Activated T-cell treated with anti-CD3 and anti-CD28 coated beads for 4 hours (primary cell): ENCODE data around the gene SORCS2.
"Not testable (repeated sequence)": the region's sequence is repeated elsewhere in the genome, so short reads cannot be mapped to it uniquely, and the experiment has no call there.

Experiments
- DNase-seq: peaks from one replicate; pipeline ENCODE4 v3.0.0-alpha.2; 2020

The SORCS2 gene

GRCh38 chr4:7575426-7575825 is 383.1 kb downstream of the SORCS2 start:
- DNase-seq = no peak

DNA sequence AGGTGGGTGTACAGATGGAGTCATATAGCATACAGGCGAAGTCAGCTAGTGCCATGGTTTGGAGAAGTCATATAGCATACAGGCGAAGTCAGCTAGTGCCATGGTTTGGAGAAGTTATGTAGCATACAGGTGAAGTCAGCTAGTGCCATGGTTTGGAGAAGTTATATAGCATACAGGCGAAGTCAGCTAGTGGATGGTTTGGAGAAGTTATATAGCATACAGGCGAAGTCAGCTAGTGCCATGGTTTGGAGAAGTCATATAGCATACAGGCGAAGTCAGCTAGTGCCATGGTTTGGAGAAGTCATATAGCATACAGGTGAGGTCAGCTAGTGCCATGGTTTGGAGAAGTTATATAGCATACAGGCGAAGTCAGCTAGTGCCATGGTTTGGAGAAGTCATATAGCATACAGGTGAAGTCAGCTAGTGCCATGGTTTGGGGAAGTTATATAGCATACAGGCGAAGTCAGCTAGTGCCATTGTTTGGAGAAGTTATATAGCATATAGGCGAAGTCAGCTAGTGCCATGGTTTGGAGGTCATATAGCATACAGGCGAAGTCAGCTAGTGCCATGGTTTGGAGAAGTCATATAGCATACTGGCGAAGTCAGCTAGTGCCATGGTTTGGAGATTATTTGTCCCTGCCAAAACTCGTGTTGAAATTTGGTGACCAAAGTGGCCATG is 385.2 kb downstream of the SORCS2 start:
- not testable (repeated sequence) for DNase-seq

GRCh38 chr4:7581477-7581876 is 389.1 kb downstream of the SORCS2 start:
- DNase-seq = no peak

GRCh38 chr4:7582313-7583097 is 390.2 kb downstream of the SORCS2 start:
- no peak for DNase-seq

GRCh38 chr4:7584098-7584497 is 391.8 kb downstream of the SORCS2 start:
- DNase-seq = no peak

- no peak for DNase-seq
Measured at GRCh38 chr4:7584606-7585159, 392.3 kb downstream of the SORCS2 start.

DNA sequence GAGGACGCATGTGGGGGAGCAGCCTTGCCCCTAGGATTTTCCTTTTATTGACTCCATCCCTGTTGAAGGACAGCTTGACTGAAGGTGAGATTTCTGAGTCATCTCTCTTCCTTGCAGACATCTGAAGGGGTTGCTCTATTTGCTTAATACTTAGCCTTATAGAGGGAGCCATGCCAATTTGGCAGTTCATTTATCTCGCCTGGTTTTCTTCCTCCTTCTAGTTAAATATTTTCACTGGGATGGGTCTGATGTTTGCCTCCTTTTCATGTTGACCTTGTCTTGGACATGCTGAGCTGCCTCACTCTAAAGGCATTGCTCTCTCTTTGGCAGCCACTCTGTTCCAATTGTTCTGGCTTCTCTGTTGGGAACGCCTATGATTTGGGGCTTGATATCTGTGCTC is 393.4 kb downstream of the SORCS2 start:
- DNase-seq = no peak

DNA sequence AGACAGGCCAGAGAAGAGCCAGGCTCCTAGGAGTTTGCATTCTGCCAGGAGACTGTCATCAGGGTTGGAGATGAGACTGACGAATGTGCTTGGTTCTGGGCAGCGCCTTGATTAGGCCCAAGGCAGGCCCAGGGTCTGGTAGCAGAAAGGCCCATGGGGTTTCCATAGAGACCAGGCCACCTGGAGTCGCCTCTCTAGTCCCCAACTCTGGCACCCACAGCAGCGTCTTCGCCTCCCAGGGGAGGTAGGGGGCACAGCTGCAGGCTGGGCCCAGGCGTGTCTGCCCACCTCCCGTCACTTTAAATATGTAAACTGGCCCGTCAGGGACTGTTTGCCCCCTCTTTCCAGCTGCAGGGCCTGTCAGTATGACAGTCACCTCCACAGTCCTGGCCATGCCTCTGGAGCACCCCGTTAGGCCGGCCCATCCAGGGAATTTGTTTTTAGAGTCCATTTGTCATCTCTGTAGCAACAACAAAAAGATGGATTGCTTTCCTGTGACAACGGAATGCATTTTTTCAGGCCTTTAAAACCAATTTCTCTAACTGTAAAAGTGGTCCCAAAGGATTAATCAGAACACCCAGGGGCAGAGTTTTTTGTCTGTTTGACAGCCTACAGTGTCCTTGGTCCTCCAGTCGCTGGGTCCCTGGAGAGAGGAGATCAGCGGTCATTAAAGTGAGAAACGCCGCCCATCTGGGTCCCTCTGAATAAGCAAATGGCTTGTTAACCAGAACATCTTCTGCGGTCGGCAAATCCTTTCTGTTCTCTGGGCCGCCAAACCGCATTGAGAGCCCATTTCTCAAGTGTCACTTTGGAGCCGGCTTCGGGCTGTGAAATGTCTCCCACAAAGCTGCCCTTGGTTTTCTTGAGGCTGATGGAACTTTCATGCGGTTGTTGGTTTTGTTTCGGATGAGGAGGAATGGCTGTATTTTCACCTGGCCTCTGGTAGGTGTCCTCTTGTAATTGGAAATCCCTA is 395.4 kb downstream of the SORCS2 start:
- no peak for DNase-seq

GRCh38 chr4:7590189-7590588 is 397.9 kb downstream of the SORCS2 start:
- DNase-seq = no peak

DNA sequence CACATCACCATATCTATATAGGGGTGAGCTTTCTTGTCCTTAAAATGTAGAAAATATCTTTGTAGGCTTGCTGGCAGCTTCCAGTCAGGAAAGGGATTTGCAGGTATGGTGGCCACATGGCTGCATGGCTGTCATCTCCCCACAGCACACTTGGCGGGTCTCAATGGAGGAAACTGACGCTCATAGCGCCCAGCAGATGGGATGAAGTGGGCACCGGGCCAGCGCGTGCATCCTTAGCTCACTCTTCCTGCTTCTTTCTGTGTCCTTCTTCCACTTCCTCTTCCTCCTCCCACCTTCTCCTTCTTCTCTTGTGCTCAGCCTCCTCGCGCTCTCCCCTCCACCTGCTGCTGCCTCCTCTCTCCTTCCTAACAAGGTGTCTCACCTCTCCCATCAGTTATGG is 398.6 kb downstream of the SORCS2 start:
- no peak for DNase-seq

GRCh38 chr4:7591409-7592053 is 399.2 kb downstream of the SORCS2 start:
- DNase-seq = no peak

- no peak for DNase-seq
Measured at GRCh38 chr4:7593646-7594412, 401.5 kb downstream of the SORCS2 start.

DNA sequence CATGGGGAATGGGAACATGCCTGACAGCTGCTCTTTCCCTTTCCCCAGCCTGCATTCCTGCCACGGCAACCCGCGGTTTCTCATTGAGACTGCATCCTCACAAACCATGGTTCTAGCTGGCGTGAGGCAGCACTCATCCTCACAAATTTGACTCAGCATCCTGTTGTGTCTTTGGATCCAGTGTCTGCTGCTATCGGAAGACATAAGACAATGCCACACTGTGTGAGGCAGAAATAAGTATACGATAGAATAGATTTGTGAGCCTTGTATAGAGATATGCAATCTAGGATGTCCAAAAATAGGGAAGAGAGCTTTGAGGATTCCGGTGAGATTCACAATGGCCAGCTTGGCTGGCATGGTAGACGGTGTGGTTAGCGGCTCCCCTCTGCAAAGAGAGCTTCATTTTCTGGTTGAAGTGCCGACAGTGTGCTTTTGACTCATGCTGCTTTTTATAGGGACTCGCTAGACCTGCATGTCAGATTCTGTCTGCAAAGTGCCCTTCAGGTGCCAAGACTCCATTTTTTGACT is 403.7 kb downstream of the SORCS2 start:
- no peak for DNase-seq

GRCh38 chr4:7596918-7597606 is 404.7 kb downstream of the SORCS2 start:
- DNase-seq = no peak

DNA sequence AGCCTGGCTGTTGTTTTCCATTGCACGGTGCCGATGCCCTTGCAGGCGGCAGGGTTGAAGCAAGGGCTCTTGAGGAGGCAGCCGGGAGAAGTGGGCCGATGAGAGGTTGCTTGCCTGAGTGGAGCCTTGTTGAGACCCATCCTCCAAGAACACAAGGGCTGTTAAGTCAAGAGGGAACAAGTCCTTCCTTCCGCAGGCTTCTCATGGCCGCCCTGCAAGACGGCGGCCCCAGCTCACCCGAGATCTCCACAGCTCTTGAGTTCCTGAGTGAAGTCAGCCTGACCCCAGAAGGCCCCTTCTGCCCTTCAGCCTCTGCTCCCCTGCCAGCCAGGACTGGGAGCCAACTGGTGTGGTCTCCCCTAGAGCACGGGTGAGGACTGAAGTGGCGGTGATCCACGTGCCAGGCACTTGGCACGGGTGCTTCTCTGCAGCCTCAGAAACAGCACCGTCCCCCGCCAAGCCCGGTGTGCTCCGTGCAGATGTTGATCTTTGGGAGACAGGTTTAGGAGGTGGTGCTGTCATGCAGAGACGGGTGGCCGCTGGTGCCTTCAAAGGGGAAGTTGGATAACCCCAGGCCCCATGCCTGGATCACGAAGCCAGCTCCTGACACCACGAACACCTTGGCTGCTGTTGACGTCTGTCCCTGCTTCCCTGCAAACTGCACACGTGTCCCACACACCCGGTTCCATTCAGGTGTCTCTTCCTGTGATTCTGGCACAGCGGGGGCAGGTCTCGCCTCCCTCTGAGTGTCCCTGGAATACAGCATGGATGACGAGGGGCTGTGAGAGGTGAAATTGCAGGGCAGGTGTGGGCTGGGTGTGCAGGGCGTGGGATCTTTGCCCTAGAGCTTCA is 406.8 kb downstream of the SORCS2 start:
- DNase-seq = no peak

GRCh38 chr4:7600247-7600646 is 407.9 kb downstream of the SORCS2 start:
- DNase-seq = no peak

DNA sequence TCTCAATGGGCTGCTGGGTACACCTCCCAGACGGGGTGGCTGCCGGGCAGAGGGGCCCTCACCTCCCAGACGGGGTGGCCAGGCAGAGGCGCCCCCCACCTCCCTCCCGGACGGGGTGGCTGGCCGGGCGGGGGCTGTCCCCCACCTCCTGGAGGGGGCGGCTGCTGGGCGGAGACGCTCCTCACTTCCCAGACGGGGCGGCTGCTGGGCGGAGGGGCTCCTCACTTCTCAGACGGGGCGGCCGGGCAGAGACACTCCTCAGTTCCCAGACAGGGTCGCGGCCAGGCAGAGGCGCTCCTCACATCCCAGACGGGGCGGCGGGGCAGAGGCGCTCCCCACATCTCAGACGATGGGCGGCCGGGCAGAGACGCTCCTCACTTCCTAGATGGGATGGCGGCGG is 409.8 kb downstream of the SORCS2 start:
- DNase-seq = not testable (repeated sequence)

DNA sequence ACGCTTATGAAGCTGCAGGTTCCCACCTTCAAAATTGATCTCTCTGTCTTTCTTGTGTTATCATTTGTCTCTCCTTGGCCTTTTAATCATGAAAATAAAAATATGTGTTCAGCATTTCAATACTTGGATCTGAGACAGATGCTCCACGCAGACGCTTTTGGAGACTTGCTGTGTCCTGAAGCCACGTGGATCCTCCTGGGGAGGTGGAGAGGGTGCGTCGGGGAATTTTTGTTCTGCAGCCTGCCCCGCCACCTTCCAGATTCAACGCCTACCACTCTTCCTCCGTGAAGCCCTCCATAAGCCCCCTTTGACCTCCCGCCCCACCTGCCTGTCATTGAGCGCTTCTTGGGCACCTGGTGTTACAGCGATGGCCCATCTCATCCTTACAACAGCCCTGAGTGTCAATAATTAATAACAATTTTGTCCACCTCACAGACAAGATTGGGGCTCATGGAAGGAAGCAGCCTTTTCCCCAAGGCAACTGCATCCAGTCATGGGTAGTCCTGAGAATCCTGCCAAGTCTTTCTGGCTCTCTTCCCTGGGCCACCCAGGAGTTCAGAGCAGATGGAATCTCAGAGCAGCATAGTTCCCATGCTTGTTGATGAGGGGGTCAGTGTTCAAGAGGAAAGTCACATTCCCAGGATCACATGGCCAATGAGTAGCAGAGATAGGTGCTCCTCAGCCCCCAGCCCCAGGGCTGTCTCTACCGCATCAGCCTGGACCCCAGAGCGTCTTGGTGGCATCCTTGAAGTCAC is 415.0 kb downstream of the SORCS2 start:
- DNase-seq = no peak

DNA sequence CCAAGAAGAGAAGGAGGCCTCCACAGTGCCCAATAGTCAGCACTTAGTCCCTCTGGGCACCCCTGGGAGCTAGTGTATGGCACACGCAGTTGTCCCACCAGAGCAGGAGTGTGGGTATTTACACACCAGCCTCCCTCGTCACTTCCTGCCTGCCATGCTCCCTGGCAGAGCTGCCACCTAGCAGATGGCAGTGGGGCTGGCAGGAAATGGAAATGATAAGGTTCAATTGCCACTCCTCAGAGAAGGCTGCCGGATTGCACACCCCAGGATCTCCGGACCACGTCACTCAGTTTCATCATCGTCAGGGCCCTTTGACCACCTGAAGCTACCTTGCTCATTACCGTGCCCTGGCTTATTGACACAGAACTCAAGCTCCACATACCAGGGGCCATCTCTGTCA is 415.7 kb downstream of the SORCS2 start:
- DNase-seq = no peak
